K562 (cell line): Measurements from ENCODE around the gene C17orf50. TPM values are rescaled to one million over a fixed set of nuclear protein-coding genes. Genes with fewer than 3 reads are reported as not detected.
A peak's percentile ranks its signal among the peaks of the same experiment; 100 is the strongest.

Source experiments
- ATAC-seq: fragments of 200-7000 bp; cut with Tn5 transposase; 3 replicates; pipeline ENCODE4 v1.9.1; 2020; ENCODE audit warnings: moderate library complexity
- BruUV-seq: library from RNA; stranded (reverse); fragments of 400-500 nt; replicated peaks from 2 replicates; lab custom pipeline; 2021; lab: Mats Ljungman, UMichigan
- CTCF ChIA-PET: fragments of 300-600 bp; formaldehyde crosslinking; extraction: SDS; loops from one replicate; lab custom pipeline; 2021; ENCODE audit warnings: low intra/inter-chr PET ratio; lab: Yijun Ruan, JAX
- POLR2A ChIA-PET: fragments of 300-600, 350-650 bp; sonication (Branson Sonifier 250); formaldehyde crosslinking; extraction: SDS; loops from one replicate; lab custom pipeline; 2021; ENCODE audit warnings: antibody characterized with exemption, inconsistent platforms; lab: Yijun Ruan, JAX
- DNase-seq, 4 experiments: peaks; one replicate each; pipeline versions ENCODE4 v3.0.0 to v3.0.0-alpha.2; 2011 to 2018; ENCODE audit warnings: low spot score in 3 of 4, mixed read lengths in 3 of 4; ENCODE audit errors: extremely low read depth in 1 of 4
- FAIRE-seq: peaks from 2 replicates; lab custom pipeline; 2011; peaks lifted over from hg19 to GRCh38; lab: Jason Lieb, UNC
- H2AFZ ChIP-seq: 2 replicates; pipeline ENCODE4 v1.6.0; 2011; ENCODE audit warnings: low read depth, low read length, control low read depth, inconsistent platforms
- H3K27ac ChIP-seq: fragments of 200-600 bp; 3 replicates; pipeline ENCODE4 v1.8.0; 2011; ENCODE audit warnings: low read depth, mild to moderate bottlenecking, control low read depth, inconsistent platforms, low read length, moderate library complexity, mixed read lengths; ENCODE audit errors: extremely low read depth
- H3K27me3 ChIP-seq, 2 experiments: fragments of 300-600 bp in 1 of 2; 2 replicates in 1 of 2; 3 replicates in 1 of 2; pipeline versions ENCODE4 v1.6.0 to v1.8.0; 2011; ENCODE audit warnings: inconsistent platforms in 2 of 2, low read length in 2 of 2, mild to moderate bottlenecking in 1 of 2, mixed read lengths in 1 of 2, moderate library complexity in 1 of 2; ENCODE audit not compliant: control insufficient read depth in 2 of 2, insufficient read depth in 2 of 2
- H3K36me3 ChIP-seq: fragments of 300-600 bp; 3 replicates; pipeline ENCODE4 v1.8.0; 2011; ENCODE audit warnings: mild to moderate bottlenecking, low read length, inconsistent platforms; ENCODE audit not compliant: control insufficient read depth, insufficient read depth
- H3K4me1 ChIP-seq, 2 experiments: fragments of 200-600 bp in 1 of 2; replicated peaks in 1 of 2; 2 replicates in 1 of 2; 3 replicates in 1 of 2; pipeline versions ENCODE4 v1.5.1 to v1.8.0; 2011; ENCODE audit warnings: inconsistent platforms in 2 of 2, low read length in 2 of 2, mild to moderate bottlenecking in 1 of 2, mixed read lengths in 1 of 2, moderate library complexity in 1 of 2; ENCODE audit not compliant: control insufficient read depth in 2 of 2, insufficient read depth in 2 of 2
- H3K4me2 ChIP-seq: 2 replicates; pipeline ENCODE4 v1.6.1; 2011; ENCODE audit warnings: low read length, control low read depth, inconsistent platforms, mixed read lengths; ENCODE audit not compliant: insufficient read depth
- H3K4me3 ChIP-seq: fragments of 200-600 bp; sonication (generic), shearing (Covaris generic); 2 replicates; pipeline ENCODE4 v1.5.1; 2016; ENCODE audit warnings: control low read depth, inconsistent platforms
- H3K79me2 ChIP-seq: fragments of 200-600 bp; 3 replicates; pipeline ENCODE4 v1.8.0; 2011; ENCODE audit warnings: low read length, inconsistent platforms; ENCODE audit not compliant: control insufficient read depth, insufficient read depth
- H3K9ac ChIP-seq, 2 experiments: 2 replicates each; pipeline versions ENCODE4 v1.6.0 to v1.6.1; 2011; ENCODE audit warnings: low read depth in 2 of 2, low read length in 2 of 2, control low read depth in 1 of 2, inconsistent platforms in 1 of 2, mild to moderate bottlenecking in 1 of 2, mixed read lengths in 1 of 2; ENCODE audit not compliant: insufficient read depth in 1 of 2
- H3K9me1 ChIP-seq: one replicate; pipeline ENCODE4 v1.6.0; 2011; ENCODE audit warnings: inconsistent platforms, mild to moderate bottlenecking, low read length, moderate library complexity; ENCODE audit not compliant: control insufficient read depth, insufficient read depth
- H3K9me3 ChIP-seq: replicated peaks from 2 replicates; pipeline ENCODE4 v1.5.1; 2011; ENCODE audit warnings: low read depth, low read length, inconsistent platforms; ENCODE audit not compliant: control insufficient read depth, insufficient read depth
- H4K20me1 ChIP-seq: replicated peaks from 2 replicates; pipeline ENCODE4 v1.6.1; 2011; ENCODE audit warnings: low read length, inconsistent platforms, mixed read lengths; ENCODE audit not compliant: control insufficient read depth, insufficient read depth
- BRCA1 ChIP-seq, 2 experiments: fragments of 450-650 bp in 1 of 2; sonication (generic) in 1 of 2; formaldehyde crosslinking in 1 of 2; IDR thresholded peaks; 2 replicates each; pipeline versions ENCODE4 v1.5.0 to v1.6.1; 2017 to 2020; ENCODE audit warnings: mild to moderate bottlenecking in 1 of 2, missing genetic modification reagents in 1 of 2
- GATAD2A ChIP-seq: fragments of 450-650 bp; IDR thresholded peaks from 2 replicates; pipeline ENCODE4 v1.6.1; 2017
- NFIC ChIP-seq: fragments of 450-650 bp; IDR thresholded peaks from 2 replicates; pipeline ENCODE4 v1.6.1; 2017; ENCODE audit warnings: mild to moderate bottlenecking, inconsistent platforms
- NFIX ChIP-seq: fragments of 250-450 bp; sonication (Bioruptor Pico); IDR thresholded peaks from 2 replicates; pipeline ENCODE4 v1.4.0; 2020; ENCODE audit warnings: low read depth, mild to moderate bottlenecking, moderate library complexity
- POLR2AphosphoS2 ChIP-seq: IDR thresholded peaks from 2 replicates; pipeline ENCODE4 v1.6.1; 2012; ENCODE audit warnings: low read length, improper control_type of control experiment
- RBM22 ChIP-seq: fragments of 200-400 bp; formaldehyde crosslinking; IDR thresholded peaks from 2 replicates; pipeline ENCODE4 v1.6.1; 2018; ENCODE audit warnings: low read length, low read depth; ENCODE audit not compliant: poor library complexity, severe bottlenecking
- SP2 ChIP-seq: IDR thresholded peaks from 2 replicates; pipeline ENCODE4 v1.6.1; 2011; ENCODE audit warnings: mild to moderate bottlenecking, low read depth, low read length, moderate library complexity; ENCODE audit not compliant: poor library complexity, severe bottlenecking; ENCODE audit errors: extremely low read depth
- WGBS: fragments of 100-300 bp; shearing (Covaris generic); methylation state at CpG from one replicate; pipeline ENCODE4 v1.1.6; 2016; ENCODE audit warnings: low coverage, mixed read lengths; ENCODE audit not compliant: insufficient coverage; ENCODE audit errors: missing lambda C conversion rate; 5-methylcytosine and 5-hydroxymethylcytosine counted together
- in situ Hi-C: fragments of 300-500 bp; cut with MboI; formaldehyde crosslinking; loops from 4 replicates; pipeline ENCODE4 v1.15.0; 2018; ENCODE audit warnings: inconsistent platforms, mixed read lengths
- intact Hi-C: fragments of 100-400 bp; cut with micrococcal nuclease; formaldehyde crosslinking; loops from 2 replicates; pipeline ENCODE4 v1.14.2; 2022
- polyA plus RNA-seq, 8 experiments: library from polyadenylated mRNA; depleted of rRNA in 4 of 8; stranded (reverse) in 5 of 8; unstranded in 3 of 8; fragments of >200 nt; fragmentation: Nextera tagmentation in 2 of 8; fragmentation: Illumina TruSeq in 1 of 8; extraction: Ambion mirVana in 2 of 8; extraction: Trizol in 1 of 8; gene quantifications; 2 replicates each; pipeline versions ENCODE4 v1.2.1 to v1.2.3, GENCODE V29; 2011 to 2014; ENCODE audit warnings: inconsistent platforms in 1 of 8, missing spikeins in 1 of 8
- total RNA-seq, 7 experiments: library from RNA; depleted of rRNA in 6 of 7; stranded (reverse); fragments of >200 nt in 6 of 7; fragmentation: Illumina TruSeq in 2 of 7; extraction: Trizol in 2 of 7; gene quantifications; 2 replicates each; pipeline versions ENCODE4 v1.2.1 to v1.2.3, GENCODE V29; 2011 to 2021; ENCODE audit warnings: low replicate concordance in 1 of 7

The C17orf50 gene
- total and polyA plus RNA-seq, 9 of the 15 experiments (the other 6 are each of a cell fraction or from before 2014, with no cell fraction given) = not detected

DNA sequence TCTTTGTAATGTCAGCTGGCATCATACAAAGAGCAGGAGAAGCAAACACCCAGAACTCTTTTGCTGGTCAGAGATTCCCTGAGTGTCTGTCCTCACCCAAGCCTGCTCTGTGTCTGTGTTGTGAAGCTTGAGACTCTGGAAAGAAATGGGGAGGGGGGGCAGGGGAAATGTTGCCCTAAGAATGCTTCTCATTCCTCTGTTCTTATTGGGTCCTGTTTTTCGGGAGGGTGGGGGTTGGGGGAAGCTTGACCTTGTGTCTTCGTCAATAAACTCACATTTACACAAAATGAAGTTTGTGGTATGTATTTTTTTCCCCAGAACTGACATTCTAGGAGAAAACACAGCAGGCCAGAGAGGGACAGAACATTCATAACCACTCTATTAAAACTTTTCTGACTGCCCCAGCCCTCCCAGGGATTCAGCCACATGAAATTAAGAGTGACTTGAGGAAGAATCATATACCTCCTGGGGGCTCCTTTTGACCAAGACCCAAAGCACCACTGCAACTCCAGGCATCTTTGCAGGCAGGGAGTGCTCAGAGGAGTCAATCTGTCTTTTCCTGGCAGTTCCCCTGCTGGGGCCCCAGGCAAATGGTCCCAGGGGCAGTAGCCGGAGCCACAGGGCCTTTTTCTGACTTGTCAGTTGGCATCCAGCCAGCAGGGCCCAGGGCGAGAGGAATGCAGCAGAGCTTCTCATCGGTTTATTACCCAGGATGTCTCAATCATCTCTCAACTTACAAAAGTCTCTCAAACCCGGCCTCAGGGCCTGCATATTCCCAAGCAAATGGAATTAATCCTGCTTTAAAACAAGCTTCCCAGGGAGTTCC, 34.3 kb upstream of the C17orf50 start:
- no peaks in the 10 kb centered on the region for H3K9me3 ChIP-seq
- no peak for DNase-seq
- no peaks in the 10 kb centered on the region; the same call in 1 of the 2 replicates for H4K20me1 ChIP-seq
- H2AFZ ChIP-seq = no peak overlapping the region
- peaks cover 60% of the 10 kb centered on the region for H3K36me3 ChIP-seq
- TF ChIP-seq POLR2AphosphoS2 (0 out of 2 replicates have a peak, but pooled peaks have one; percentile 10), NFIC (peak; percentile 89), SP2 (no peak), RBM22 (peak; percentile 40), GATAD2A (no peak), BRCA1 (IDR thresholded peaks at IDR 0.05) (no peak), BRCA1 (CRISPR knock-in tag; IDR thresholded peaks at IDR 0.05) (no peak), NFIX (CRISPR knock-in tag) (peak; percentile 22; the same call in 1 of the 2 replicates)
- no peak for FAIRE-seq
- intact Hi-C loops (no loop called here), in situ Hi-C loops (loop anchor here (25.0 kb wide), 1 partner anchor 1289 kb away; no protein-coding TSS in a partner anchor)
- 58% methylated on average over 5 of the region's 6 CpGs for WGBS
- POLR2A ChIA-PET = interaction anchor here (0.6 to 1.0 kb wide), 3 partner anchors 21 to 125 kb away, joined by 3 to 4 read pairs (median 3); no protein-coding TSS in a partner anchor
- H3K9me1 ChIP-seq = no peaks in the 10 kb centered on the region
- no peaks in the 10 kb centered on the region for H3K27me3 ChIP-seq
- H3K4me3 ChIP-seq = no peak overlapping the region
- H3K9ac ChIP-seq = no peak overlapping the region
- H3K27ac ChIP-seq = no peak overlapping the region
- no peak overlapping the region for H3K4me2 ChIP-seq
- H3K4me1 ChIP-seq = peaks cover 3% of the 10 kb centered on the region in 2 experiments; a peak in 3 of 5 replicates
- ATAC-seq = no peak
- H3K79me2 ChIP-seq = no peaks in the 10 kb centered on the region
- CTCF ChIA-PET = no interaction called here
- BruUV-seq = no TSS peak
